Activated naive CD4-positive, alpha-beta T cell treated with anti-CD3 and anti-CD28 coated beads, Interleukin-2, amount 50 U/mL, for 72 hours (primary cell): ENCODE results near the gene FYCO1. TPM values are rescaled to one million over a fixed set of nuclear protein-coding genes. Genes with fewer than 3 reads are reported as not detected.
"Not testable (repeated sequence)": the region's sequence is repeated elsewhere in the genome, so short reads cannot be mapped to it uniquely, and the experiment has no call there.

Experiments
- ATAC-seq, 2 donors: fragments of 150-1000 bp; cut with Tn5 transposase; 2 replicates each; pipeline ENCODE4 v1.10.0; 2021; ENCODE audit warnings: mild to moderate bottlenecking in 2 of 2, moderate library complexity in 2 of 2
- DNase-seq, 2 donors: peaks; one replicate each; pipeline ENCODE4 v3.0.0; 2021 to 2022; ENCODE audit warnings: low spot score in 2 of 2
- H3K27ac Mint-ChIP-seq, 2 donors: one replicate each; pipeline ENCODE4 v1.8.0; 2022; ENCODE audit warnings: mild to moderate bottlenecking in 2 of 2, mixed read lengths in 2 of 2
- H3K36me3 Mint-ChIP-seq, 2 donors: one replicate each; pipeline ENCODE4 v1.8.0; 2022; ENCODE audit warnings: mixed read lengths in 2 of 2
- H3K9me3 Mint-ChIP-seq, 2 donors: one replicate each; pipeline ENCODE4 v1.8.0; 2022; ENCODE audit warnings: mixed read lengths in 2 of 2
- total RNA-seq, 2 donors: library from RNA; stranded (reverse); gene quantifications; one replicate each; pipeline ENCODE4 v1.2.3, GENCODE V29; 2022

Gene FYCO1
- total RNA-seq: 10 to 100 TPM in 1 of 2 donors, 1 to 10 TPM in 1; 4.4 to 18.1 TPM

DNA sequence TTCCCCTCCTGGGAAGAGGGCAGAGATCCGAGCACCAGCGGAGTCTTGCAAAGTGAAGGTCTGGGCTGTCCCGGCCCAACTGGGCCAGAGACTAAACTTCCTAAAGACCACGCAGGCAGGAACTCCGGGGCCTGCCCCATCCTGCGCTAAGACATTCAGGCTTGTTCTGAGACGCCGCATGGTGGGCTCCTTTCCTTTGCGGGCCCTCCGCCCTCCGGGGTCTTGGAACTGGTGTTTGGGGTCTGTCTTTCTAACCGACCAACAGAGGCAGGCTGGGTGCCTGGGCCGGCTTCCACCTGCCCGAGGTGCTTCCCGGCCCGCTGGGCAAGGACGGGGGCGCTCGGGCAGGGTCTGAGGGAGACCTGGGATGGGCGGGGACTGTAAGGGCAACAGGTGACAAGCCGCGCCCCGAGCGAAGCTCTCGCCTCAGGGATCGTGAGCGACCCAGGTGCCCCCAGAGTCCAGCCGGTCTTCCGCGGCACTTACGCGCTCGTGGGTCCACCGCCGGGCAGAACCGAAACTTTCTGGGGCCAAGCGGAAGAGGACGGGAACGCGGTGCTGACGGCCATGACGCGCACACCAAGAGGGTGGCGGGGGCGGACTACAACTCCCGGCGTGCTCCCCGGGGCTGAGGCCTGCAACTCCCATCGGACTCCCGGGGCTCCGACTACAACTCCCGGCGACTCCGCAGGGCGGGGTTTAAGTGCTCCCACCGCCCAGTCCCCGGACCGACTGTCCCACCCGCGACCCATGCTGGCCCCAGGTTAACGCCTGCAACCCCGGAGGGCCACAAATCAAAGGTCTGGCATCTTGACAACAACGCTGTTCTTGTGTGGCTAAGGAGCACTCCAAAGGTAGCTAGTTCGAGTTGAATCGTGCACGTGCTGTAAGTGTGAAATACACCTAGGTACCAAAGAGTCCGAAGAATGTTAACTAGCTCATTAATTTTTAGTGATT, at the start of gene FYCO1:
Gene FYCO1, minus strand, starts transcription at position 589 of the 957 bp plus-strand sequence. CDS start 10,914 bp downstream, outside the sequence.
- peak within 1 kb of the TSS; percentile 50 to 87 for H3K27ac Mint-ChIP-seq
- H3K36me3 Mint-ChIP-seq: peaks cover 5 to 18% of the 10 kb centered on the region in 2 donors
- DNase-seq (peak; percentile 78 to 83), ATAC-seq (peak; percentile 82 to 87)
- no peaks in the 10 kb centered on the region for H3K9me3 Mint-ChIP-seq

DNA sequence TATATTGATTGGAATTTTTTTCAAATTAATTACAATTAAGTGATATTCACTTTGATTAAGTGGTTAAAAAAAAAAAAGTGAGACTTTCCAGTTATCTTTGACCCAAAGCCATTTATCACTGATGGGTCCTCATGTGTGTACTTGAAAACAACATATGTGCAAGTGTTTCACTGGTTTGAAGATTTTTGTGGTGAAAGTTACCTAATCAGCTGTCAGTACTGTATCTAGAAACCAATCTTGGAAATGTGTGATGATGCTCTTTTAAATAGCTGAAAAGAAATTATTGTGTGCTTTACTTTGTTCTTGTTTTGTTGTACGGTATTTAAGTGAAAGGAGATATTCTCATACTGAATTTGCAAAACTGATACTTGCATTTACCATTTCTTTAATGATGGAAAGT, 43.3 kb upstream of the FYCO1 start:
- ATAC-seq: no peak
- Mint-ChIP-seq H3K27ac (no peak overlapping the region), H3K36me3 (peaks cover 0 to 10% of the 10 kb centered on the region in 2 donors), H3K9me3 (peaks cover 0 to 14% of the 10 kb centered on the region in 2 donors)
- no peak for DNase-seq

DNA sequence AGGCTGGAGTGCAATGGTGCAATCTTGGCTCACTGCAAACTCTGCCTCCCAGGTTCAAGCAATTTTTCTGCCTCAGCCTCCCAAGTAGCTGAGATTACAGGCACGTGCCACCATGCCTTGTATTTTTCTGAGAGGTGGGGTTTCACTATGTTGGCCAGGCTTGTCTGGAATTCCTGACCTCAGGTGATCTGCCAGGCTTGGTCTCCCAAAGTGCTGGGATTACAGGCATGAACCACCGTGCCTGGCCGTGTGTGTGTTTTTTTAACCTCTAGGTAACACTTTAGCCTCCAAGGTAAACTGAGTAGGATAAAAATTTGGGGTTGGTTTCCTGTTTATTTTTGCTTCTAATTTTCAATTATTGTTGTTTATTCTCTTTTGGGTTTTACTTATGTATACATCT, 42.4 kb upstream of the FYCO1 start:
- not testable (repeated sequence) for H3K27ac Mint-ChIP-seq, ATAC-seq, DNase-seq, H3K36me3 Mint-ChIP-seq
- peaks cover 0 to 14% of the 10 kb centered on the region in 2 donors for H3K9me3 Mint-ChIP-seq

DNA sequence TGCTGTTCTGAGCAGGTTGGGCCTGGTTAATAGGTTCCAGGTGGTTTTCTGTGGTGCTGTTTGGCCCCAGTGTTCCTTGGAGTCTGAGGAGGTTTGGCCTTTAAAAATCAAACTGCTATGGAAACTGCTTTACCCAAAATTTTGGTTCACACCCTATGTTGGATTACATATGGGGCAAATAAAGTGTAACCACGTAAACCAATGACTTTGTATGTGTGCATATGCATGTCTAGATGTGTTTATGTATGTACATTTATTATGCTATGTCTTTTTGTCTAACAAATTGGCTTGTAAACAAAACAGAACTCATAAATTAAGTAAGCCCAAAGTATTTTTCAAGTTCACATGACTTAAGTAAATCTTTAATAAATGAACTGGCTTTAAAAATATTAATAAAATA, 40.6 kb upstream of the FYCO1 start:
- no peak overlapping the region for H3K27ac Mint-ChIP-seq
- no peak for ATAC-seq
- no peak for DNase-seq
- H3K9me3 Mint-ChIP-seq: peaks cover 0 to 2% of the 10 kb centered on the region in 2 donors
- peaks cover 0 to 2% of the 10 kb centered on the region in 2 donors for H3K36me3 Mint-ChIP-seq

DNA sequence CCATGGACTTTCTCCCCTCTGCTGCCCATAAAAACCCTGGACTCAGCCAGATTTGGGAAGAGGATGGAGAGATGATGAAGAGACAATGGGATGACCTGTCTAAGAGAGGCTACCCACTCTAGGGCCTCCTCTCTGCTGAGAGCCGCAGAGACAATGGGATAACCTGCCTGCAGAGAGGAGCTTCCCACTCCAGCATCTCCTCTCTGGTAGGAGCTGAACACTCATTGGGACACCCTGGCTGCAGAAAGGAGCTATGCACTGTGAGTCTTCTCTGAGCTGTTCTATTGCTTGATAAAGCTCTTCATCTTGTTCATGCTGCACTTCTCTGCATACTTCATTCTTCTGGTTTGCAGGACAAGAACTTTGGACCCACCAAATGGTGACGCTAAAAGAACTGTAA, 36.1 kb upstream of the FYCO1 start:
- H3K9me3 Mint-ChIP-seq: peaks cover 9 to 25% of the 10 kb centered on the region in 2 donors
- no peak overlapping the region for H3K27ac Mint-ChIP-seq
- DNase-seq: no peak
- no peak for ATAC-seq
- H3K36me3 Mint-ChIP-seq: peaks cover 10 to 31% of the 10 kb centered on the region in 2 donors

DNA sequence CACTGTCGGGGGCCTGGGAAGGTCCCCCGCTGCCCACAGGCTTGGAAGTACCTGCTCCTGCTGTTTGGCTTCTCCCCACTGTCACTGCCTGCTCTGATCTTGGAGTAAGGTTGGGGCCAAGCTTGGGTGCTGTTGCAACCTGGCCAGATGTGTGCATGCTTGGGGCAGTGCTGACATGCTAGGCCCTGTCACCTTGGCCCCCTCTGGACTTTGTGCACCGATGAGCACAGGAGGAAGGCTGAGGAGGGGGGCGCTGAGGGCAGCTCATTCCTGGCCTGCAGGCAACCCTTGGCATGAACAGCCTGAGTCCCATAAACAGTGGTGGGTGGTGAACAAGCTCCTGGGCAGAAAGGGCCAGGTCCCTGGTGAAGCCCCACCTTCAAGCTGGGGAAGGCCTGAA, 35.6 kb upstream of the FYCO1 start:
- ATAC-seq (no peak), DNase-seq (no peak)
- Mint-ChIP-seq H3K27ac (no peak overlapping the region), H3K36me3 (peaks cover 10 to 31% of the 10 kb centered on the region in 2 donors), H3K9me3 (peaks cover 9 to 25% of the 10 kb centered on the region in 2 donors)

DNA sequence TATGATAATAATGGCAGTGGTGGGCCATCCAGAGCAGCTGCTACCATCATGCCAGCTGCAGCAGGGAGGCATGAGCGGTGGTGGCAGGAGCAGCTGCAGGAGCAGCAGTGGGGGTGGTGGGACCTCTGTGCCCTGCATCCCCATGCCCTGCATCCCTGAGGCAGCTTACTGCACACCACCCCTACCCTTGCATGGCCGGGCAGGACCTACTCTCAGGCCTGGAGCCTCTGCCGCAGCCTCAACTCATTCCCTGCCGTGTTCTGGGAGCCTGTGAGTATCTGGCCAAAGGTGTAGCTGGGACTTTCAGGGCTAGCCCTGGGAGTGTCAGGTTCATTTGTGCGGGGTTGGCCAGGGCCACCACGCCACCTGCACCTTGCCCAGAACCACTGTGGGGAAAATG, 35.0 kb upstream of the FYCO1 start:
- Mint-ChIP-seq H3K36me3 (peaks cover 10 to 31% of the 10 kb centered on the region in 2 donors), H3K9me3 (peaks cover 9 to 25% of the 10 kb centered on the region in 2 donors), H3K27ac (no peak overlapping the region)
- no peak for ATAC-seq
- DNase-seq: no peak

DNA sequence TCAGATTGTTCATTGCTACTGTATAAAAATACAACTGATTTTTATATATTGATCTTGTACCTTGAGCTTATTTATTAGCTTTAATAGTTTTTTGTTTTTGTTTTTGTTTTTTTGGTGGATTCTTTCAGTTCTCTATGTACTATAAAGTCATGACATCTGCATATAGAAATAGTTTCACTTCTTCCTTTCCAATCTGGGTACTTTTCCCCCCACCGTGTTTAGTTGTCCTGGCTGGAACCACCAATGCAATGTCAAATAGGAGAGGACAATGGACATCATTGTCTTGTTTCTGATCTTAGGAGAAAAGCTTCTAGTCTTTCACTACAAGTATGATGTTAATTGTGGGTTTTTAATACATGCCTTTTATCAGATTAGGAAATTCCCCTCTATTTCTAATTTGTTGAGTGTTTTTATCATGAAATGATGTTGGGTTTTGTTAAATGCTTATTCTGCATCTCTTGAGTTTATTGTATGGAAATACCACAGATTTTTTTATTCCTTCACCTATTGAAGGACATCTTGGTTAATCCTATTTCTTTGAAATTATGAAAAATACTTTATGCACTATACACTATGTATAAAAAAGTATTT, 34.4 kb upstream of the FYCO1 start:
- ATAC-seq (no peak), DNase-seq (no peak)
- H3K36me3 Mint-ChIP-seq: peaks cover 10 to 31% of the 10 kb centered on the region in 2 donors
- no peak overlapping the region for H3K27ac Mint-ChIP-seq
- peaks cover 9 to 25% of the 10 kb centered on the region in 2 donors for H3K9me3 Mint-ChIP-seq

DNA sequence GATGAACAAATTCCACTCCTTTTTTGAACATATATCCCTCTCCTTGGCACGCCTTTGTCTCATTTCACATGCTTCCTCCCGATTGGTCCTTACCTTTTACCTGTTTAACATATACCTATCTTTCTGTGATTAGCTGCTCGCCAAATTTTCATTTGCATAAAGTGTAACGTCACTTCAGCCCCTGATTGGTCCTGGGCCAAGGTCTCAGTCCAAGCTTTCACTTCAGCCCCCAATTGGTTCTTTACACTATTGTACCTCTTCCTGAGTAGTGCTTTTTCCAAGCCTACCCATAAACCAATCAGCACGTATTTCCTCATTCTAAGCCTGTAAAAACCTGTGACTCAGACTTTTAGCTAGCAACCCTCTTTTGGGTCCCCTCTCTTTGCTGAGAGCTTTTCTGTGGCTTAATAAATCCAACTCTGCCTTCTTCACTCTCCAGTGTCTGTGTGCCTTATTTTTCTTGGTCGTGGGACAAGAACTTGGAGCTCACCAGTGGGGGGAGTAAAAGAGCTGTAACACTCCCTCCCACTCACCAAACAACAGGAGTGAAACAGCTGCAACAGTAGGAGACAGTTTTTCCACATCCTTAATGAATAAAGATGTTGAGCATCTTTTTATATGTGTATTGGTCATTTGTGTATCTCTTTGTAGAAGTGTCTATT, 32.2 kb upstream of the FYCO1 start:
- DNase-seq (no peak), ATAC-seq (no peak)
- Mint-ChIP-seq H3K36me3 (peaks cover 10 to 31% of the 10 kb centered on the region in 2 donors), H3K9me3 (peaks cover 9 to 25% of the 10 kb centered on the region in 2 donors), H3K27ac (no peak overlapping the region)

DNA sequence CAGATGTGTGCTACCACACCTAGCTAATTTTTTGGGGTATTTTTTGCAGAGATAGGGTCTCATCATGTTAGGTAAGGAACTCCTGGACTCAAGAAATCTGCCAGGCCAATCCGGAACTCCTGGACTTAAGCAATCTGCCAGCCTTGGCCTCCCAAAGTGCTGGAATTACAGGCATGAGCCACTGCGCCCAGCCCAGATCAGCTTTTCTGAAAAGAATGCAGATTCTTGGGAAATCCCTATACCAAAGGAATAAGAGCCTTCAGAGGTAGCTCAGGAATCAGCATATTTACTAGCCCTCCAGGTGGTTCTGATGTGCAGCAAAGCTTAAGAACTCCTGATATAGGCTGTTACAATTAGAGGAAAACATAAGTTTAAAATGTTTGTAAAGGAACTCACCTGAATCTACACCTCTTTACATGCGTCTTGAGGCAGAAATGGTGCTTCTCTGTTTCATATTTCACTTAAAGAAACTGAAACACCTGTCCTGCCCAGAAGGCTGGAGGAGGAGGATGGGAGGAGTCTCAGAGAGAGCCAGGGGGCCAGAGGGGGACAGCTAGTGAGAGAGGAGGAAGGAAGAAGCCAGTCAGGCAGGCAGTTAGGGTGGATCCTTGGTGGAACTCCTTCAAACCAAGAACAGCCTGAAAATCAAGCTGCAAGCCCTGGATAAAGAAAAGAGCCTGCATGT, 31.5 kb upstream of the FYCO1 start, which contains the start of gene XCR1:
Gene XCR1, minus strand, starts transcription at position 463 of the 685 bp plus-strand sequence. CDS start 5,536 bp downstream, outside the sequence.
- peaks cover 10 to 31% of the 10 kb centered on the region in 2 donors for H3K36me3 Mint-ChIP-seq
- H3K27ac Mint-ChIP-seq: no peak within 1 kb of the TSS
- ATAC-seq (no peak), DNase-seq (no peak)
- H3K9me3 Mint-ChIP-seq: peaks cover 9 to 25% of the 10 kb centered on the region in 2 donors

DNA sequence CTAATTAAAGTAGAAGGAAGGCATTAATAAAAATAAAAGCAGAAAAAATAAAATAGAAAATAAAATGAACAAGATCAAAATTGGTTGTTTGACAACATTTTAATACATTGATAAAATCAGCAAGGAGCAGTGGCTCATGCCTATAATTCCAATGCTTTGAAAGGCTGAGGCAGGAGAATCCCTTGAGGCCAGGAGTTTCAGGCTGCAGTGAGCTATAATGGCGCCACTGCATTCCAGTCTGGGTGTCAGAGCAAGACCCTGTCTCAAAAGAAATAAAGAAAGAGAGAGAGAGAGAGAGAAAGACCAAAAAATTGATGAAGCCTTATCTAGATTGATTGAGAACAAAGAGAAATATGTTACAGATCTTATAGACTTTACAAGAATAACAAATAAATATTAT, 29.5 kb upstream of the FYCO1 start:
- peaks cover 9 to 25% of the 10 kb centered on the region in 2 donors for H3K9me3 Mint-ChIP-seq

DNA sequence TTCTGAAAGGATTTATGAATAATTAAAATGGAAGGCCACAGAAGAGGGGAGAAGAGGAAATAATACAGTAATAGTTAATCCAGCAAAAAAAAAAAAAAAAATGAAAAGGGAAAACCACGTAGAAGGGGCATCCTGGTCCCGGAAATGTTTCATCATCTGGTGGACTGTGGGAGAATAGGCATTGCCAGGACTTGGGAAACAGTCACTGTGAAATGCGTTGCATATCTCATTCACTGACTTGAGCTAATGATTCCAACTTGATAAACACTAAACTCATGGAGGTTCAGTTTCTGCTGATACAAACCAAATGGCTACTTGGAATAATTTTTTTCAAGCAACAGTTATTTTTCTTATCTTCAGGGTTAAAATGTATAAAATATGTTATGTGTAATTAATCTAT, 28.5 kb upstream of the FYCO1 start:
- Mint-ChIP-seq H3K36me3 (peaks cover 10 to 29% of the 10 kb centered on the region in 2 donors), H3K9me3 (peaks cover 9 to 23% of the 10 kb centered on the region in 2 donors), H3K27ac (no peak overlapping the region)
- ATAC-seq: no peak
- DNase-seq: no peak

More for the DNA sequence above, 29.5 kb upstream of the FYCO1 start:
- H3K36me3 Mint-ChIP-seq: peaks cover 10 to 28% of the 10 kb centered on the region in 2 donors
- DNase-seq: no peak
- ATAC-seq: no peak
- H3K27ac Mint-ChIP-seq: no peak overlapping the region

DNA sequence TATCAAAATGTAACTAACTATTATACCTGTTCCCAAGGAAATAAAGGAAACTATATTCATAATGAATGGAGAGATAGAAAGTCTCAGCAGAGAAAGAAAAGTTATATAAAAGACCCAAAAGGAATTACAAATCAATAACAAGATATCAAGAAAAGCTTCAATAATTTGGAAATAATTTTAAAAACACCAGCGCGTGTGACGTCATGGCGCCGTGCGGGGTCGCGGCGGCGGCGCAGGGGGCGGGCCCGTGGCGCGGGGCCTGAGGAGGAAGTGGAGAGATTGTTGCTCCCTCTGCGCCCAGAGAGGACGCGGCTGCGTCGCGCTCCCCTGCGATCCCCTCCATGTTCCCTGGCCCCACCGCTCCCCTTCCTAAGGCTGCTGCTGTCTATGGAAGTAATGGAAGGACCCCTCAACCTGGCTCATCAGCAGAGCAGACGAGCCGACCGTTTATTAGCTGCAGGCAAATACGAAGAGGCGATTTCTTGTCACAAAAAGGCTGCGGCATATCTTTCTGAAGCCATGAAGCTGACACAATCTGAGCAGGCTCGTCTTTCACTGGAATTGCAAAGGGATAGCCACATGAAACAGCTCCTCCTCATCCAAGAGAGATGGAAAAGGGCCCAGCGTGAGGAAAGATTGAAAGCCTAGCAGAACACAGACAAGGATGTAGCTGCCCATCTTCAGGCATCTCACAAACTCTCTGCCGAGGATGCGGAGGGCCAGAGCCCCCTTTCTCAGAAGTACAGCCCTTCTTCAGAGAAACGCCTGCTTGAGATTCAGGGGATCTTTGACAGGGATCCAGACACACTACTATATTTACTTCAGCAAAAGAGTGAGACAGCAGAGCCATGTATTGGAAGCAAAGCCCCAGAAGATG, 27.5 kb upstream of the FYCO1 start:
- DNase-seq: no peak
- H3K36me3 Mint-ChIP-seq: peaks cover 5 to 19% of the 10 kb centered on the region in 2 donors
- peaks cover 5 to 15% of the 10 kb centered on the region in 2 donors for H3K9me3 Mint-ChIP-seq
- no peak overlapping the region for H3K27ac Mint-ChIP-seq
- ATAC-seq: no peak

DNA sequence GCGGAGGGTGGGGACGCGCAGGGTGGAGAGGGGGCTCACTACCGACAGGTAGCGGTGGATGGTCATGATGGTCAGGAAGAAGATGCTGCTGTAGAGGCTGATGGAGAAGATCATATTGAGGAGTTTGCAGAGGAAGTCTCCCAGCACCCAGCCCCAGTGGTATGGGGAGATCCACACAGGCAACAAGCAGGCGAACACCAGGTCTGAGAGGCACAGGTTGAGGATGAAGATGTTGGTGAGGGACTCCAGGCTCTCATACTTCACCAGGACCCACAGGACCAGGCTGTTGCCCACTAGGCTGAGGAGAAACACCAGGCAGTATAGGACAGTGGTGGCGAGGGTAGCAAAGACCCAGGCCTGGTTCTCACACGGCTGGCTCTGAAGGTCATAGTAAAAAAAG, 25.9 kb upstream of the FYCO1 start:
- peaks cover 0 to 4% of the 10 kb centered on the region in 2 donors for H3K9me3 Mint-ChIP-seq
- no peak for ATAC-seq
- DNase-seq: no peak
- H3K27ac Mint-ChIP-seq: no peak overlapping the region
- H3K36me3 Mint-ChIP-seq: peaks cover 0 to 5% of the 10 kb centered on the region in 2 donors

DNA sequence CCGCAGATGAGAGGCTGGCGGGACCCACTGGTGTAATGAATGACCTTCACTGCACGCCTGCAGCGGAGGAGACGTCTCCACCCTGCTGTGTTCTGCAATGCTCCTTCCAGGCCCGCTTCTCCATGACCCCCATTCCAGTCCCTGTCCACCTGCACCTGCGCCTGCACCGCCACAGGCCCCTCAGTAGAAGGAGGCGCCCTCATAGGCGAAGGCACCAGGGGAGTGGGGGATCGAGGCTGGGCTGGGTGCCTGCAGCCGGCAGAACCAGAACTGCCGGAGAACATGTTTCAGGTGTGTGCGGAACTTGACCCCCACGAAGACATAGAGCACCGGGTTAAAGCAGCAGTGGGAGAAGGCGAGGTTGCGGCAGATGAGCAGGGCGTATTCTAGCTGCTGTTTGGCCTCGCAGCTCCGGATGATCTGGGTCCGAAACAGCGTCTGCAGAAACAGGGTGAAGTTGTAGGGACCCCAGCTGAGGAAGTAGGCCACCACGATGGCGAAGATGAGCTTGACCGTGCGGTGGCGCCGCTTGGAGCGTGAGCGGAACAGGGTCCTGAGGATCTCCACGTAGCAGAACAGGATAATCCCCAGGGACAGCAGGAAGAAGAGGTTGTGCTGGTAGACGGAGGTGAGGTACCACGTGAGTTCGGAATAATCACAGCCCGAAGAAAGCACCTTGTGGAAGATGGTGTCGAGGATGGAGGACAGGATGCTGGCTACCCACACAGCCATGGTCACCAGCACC, 25.3 kb upstream of the FYCO1 start:
- Mint-ChIP-seq H3K36me3 (peaks cover 0 to 5% of the 10 kb centered on the region in 2 donors), H3K9me3 (peaks cover 0 to 4% of the 10 kb centered on the region in 2 donors), H3K27ac (peak overlapping the region in 1 of 2 donors; percentile 61)
- no peak for ATAC-seq
- no peak for DNase-seq
